Central memory CD8-positive, alpha-beta T cell (primary cell): ENCODE data around the gene SLC27A3.

ENCODE experiments used
- ATAC-seq: fragments of 150-1000 bp; cut with Tn5 transposase; replicated peaks from 2 replicates; pipeline ENCODE4 v1.10.0; 2022; ENCODE audit warnings: mild to moderate bottlenecking, moderate FRiP score, moderate number of reproducible peaks; ENCODE audit not compliant: poor library complexity, severe bottlenecking; ENCODE audit errors: extremely low read depth
- DNase-seq, 2 donors: peaks; one replicate each; pipeline ENCODE4 v3.0.0; 2021; ENCODE audit warnings: low spot score in 2 of 2
- H3K27ac Mint-ChIP-seq: one replicate; pipeline ENCODE4 v1.8.0; 2022; ENCODE audit warnings: low read depth, mild to moderate bottlenecking, moderate library complexity, mixed read lengths
- H3K27me3 Mint-ChIP-seq: one replicate; pipeline ENCODE4 v1.8.0; 2022; ENCODE audit warnings: mixed read lengths
- H3K36me3 Mint-ChIP-seq: one replicate; pipeline ENCODE4 v1.8.0; 2022; ENCODE audit warnings: mild to moderate bottlenecking, moderate library complexity, mixed read lengths; ENCODE audit not compliant: insufficient read depth
- H3K4me1 Mint-ChIP-seq: one replicate; pipeline ENCODE4 v1.8.0; 2022; ENCODE audit warnings: mixed read lengths
- H3K4me3 Mint-ChIP-seq: one replicate; pipeline ENCODE4 v1.8.0; 2022; ENCODE audit warnings: mild to moderate bottlenecking, moderate library complexity, mixed read lengths
- H3K9me3 Mint-ChIP-seq: one replicate; pipeline ENCODE4 v1.8.0; 2022; ENCODE audit warnings: mixed read lengths

SLC27A3 gene

GRCh38 chr1:153799566-153800465 lies 24.6 kb downstream of the SLC27A3 start:
- ATAC-seq, result no peak

GRCh38 chr1:153800516-153800915 lies 25.3 kb downstream of the SLC27A3 start:
- ATAC-seq (no peak), DNase-seq (no peak)
- no peaks in the 10 kb centered on the region for H3K27me3 Mint-ChIP-seq
- peaks cover 11% of the 10 kb centered on the region for H3K36me3 Mint-ChIP-seq
- no peaks in the 10 kb centered on the region for H3K9me3 Mint-ChIP-seq
- peaks cover 46% of the 10 kb centered on the region for H3K4me1 Mint-ChIP-seq
- H3K4me3 Mint-ChIP-seq, result no peak overlapping the region
- H3K27ac Mint-ChIP-seq, result peak overlapping the region; percentile 87

More at GRCh38 chr1:153799566-153800465, 24.6 kb downstream of the SLC27A3 start:
- Mint-ChIP-seq H3K4me3 (no peak overlapping the region), H3K36me3 (peaks cover 6% of the 10 kb centered on the region), H3K27me3 (no peaks in the 10 kb centered on the region), H3K4me1 (peaks cover 40% of the 10 kb centered on the region), H3K27ac (no peak overlapping the region), H3K9me3 (no peaks in the 10 kb centered on the region)
- DNase-seq, result no peak

GRCh38 chr1:153801028-153801625 lies 25.9 kb downstream of the SLC27A3 start:
- H3K27ac Mint-ChIP-seq, result peak overlapping the region; percentile 87

GRCh38 chr1:153801786-153802697 lies 26.8 kb downstream of the SLC27A3 start:
- Mint-ChIP-seq H3K9me3 (no peaks in the 10 kb centered on the region), H3K4me1 (peaks cover 49% of the 10 kb centered on the region), H3K27me3 (no peaks in the 10 kb centered on the region), H3K4me3 (no peak overlapping the region), H3K36me3 (peaks cover 13% of the 10 kb centered on the region), H3K27ac (peak overlapping the region; percentile 87)
- no peak for DNase-seq
- ATAC-seq, result no peak

More at GRCh38 chr1:153801028-153801625, 25.9 kb downstream of the SLC27A3 start:
- H3K27me3 Mint-ChIP-seq, result no peaks in the 10 kb centered on the region
- peaks cover 52% of the 10 kb centered on the region for H3K4me1 Mint-ChIP-seq
- DNase-seq (no peak), ATAC-seq (no peak)
- no peak overlapping the region for H3K4me3 Mint-ChIP-seq
- peaks cover 14% of the 10 kb centered on the region for H3K36me3 Mint-ChIP-seq
- H3K9me3 Mint-ChIP-seq, result no peaks in the 10 kb centered on the region

- Mint-ChIP-seq H3K27me3 (no peaks in the 10 kb centered on the region), H3K9me3 (no peaks in the 10 kb centered on the region), H3K27ac (peak overlapping the region; percentile 87), H3K4me3 (no peak overlapping the region), H3K4me1 (peaks cover 47% of the 10 kb centered on the region), H3K36me3 (peaks cover 19% of the 10 kb centered on the region)
- ATAC-seq, result no peak
- no peak for DNase-seq
Measured at GRCh38 chr1:153803470-153804056, 28.4 kb downstream of the SLC27A3 start.

- no peak overlapping the region for H3K4me3 Mint-ChIP-seq
- DNase-seq (no peak), ATAC-seq (no peak)
- no peaks in the 10 kb centered on the region for H3K27me3 Mint-ChIP-seq
- no peaks in the 10 kb centered on the region for H3K9me3 Mint-ChIP-seq
- H3K36me3 Mint-ChIP-seq, result peaks cover 23% of the 10 kb centered on the region
- H3K27ac Mint-ChIP-seq, result peak overlapping the region; percentile 87
- H3K4me1 Mint-ChIP-seq, result peaks cover 47% of the 10 kb centered on the region
Measured at GRCh38 chr1:153804112-153804511, 28.9 kb downstream of the SLC27A3 start.

GRCh38 chr1:153805042-153805745 lies 30.0 kb downstream of the SLC27A3 start:
- Mint-ChIP-seq H3K4me1 (peaks cover 47% of the 10 kb centered on the region), H3K36me3 (peaks cover 28% of the 10 kb centered on the region), H3K9me3 (no peaks in the 10 kb centered on the region), H3K4me3 (peak overlapping the region; percentile 19), H3K27me3 (no peaks in the 10 kb centered on the region), H3K27ac (peak overlapping the region; percentile 87)
- peak; percentile 52 to 88 for DNase-seq
- ATAC-seq, result peak; percentile 98

GRCh38 chr1:153805886-153806719 lies 30.9 kb downstream of the SLC27A3 start:
- Mint-ChIP-seq H3K9me3 (no peaks in the 10 kb centered on the region), H3K27me3 (no peaks in the 10 kb centered on the region), H3K27ac (peak overlapping the region; percentile 87), H3K4me3 (peak overlapping the region; percentile 19), H3K4me1 (peaks cover 47% of the 10 kb centered on the region), H3K36me3 (peaks cover 38% of the 10 kb centered on the region)
- no peak for DNase-seq
- peak; percentile 8 for ATAC-seq

GRCh38 chr1:153816283-153816889 lies 41.2 kb downstream of the SLC27A3 start:
- Mint-ChIP-seq H3K4me3 (no peak overlapping the region), H3K36me3 (peaks cover 74% of the 10 kb centered on the region), H3K4me1 (peaks cover 5% of the 10 kb centered on the region), H3K27ac (no peak overlapping the region), H3K27me3 (no peaks in the 10 kb centered on the region), H3K9me3 (no peaks in the 10 kb centered on the region)
- ATAC-seq (no peak), DNase-seq (no peak)

- H3K4me3 Mint-ChIP-seq, result no peak overlapping the region
- no peaks in the 10 kb centered on the region for H3K9me3 Mint-ChIP-seq
- peaks cover 53% of the 10 kb centered on the region for H3K36me3 Mint-ChIP-seq
- H3K4me1 Mint-ChIP-seq, result peaks cover 5% of the 10 kb centered on the region
- no peaks in the 10 kb centered on the region for H3K27me3 Mint-ChIP-seq
- peak overlapping the region; percentile 71 for H3K27ac Mint-ChIP-seq
- no peak for ATAC-seq
- DNase-seq, result no peak
Measured at GRCh38 chr1:153818876-153819275, 43.7 kb downstream of the SLC27A3 start.
